Measurements from ENCODE around the gene CCDC81.

The CCDC81 gene

DNA sequence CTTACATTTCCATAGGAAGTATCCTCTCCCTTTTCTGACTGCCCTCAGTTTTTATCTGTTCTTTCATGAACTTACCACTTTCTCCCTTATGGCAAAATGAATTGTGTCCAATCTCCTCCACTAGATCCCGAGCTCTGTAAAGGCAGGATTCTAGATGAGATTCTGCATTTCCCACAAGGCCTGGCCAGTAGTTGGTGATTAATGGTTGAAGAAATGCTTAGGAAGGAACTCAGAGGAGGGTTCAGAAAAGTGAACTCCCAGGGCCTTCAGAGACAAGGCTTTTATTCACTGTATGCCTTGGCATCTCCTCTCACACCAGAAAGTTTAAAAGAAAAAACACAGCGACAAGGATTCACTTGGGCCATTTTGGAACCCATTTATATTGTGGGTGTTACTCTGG is 66.2 kb downstream of the CCDC81 start:
- no peak for DNase-seq (ENCODE audit: low spot score)

DNA sequence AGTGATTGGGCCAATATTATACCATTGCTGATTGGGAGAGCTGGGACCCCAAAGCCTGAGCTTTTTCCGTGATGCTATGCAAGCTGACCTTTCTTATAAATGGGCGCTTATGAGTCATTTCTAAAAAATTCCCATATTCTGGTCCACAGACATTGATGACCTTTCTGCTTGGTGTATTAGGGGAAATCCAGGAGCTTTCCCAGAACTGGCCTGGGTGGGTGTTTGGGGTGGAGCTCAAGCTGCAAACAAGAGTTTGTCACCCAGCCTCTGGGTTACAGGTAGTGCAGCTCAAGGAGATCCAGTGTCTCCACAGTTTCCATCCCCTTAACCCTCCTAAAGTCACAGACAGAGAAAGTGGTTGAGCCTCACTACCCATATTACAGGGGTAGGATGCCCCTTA is 67.7 kb downstream of the CCDC81 start:
- peak; percentile 16 for DNase-seq (ENCODE audit: low spot score)

DNA sequence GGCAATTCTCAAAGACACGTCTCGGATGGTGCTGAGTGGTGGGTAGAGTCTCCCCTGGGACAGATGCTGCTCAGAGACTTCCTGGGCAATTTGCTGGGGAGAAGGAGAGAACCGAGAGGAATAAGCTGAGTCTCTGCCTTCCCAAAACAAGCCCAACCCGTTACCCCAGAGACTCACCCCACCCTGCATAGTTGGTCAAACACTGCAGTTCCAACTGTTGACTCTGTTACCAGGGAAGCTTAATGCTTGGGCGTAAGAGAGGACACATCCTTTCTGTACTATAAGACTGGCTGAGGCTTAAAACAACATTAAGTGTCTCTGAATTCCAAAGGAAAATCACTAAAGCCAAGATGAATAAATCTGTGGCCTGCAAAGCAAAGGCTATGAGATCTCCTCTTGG is 68.1 kb downstream of the CCDC81 start:
- peak; percentile 26 for DNase-seq (ENCODE audit: low spot score)

DNA sequence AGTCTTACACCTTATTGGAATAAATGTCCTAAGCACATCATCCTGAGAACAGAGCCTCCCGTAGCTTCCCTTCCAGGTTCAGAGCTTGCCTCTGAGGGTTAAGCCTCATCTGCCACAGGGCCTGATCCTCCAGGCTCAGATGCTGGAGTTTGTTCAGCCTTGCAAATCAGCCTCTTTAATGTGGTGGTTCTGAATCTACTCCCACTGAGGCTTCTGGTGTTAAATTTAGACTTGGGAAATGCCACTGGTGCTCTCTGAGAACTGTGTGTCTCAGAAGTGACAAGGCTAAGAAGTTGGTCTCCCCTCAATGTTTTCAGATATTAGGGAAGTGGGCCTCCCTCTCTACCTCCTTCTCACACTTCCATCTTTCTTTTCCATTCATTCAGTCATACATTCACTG is 68.7 kb downstream of the CCDC81 start:
- no peak for DNase-seq (ENCODE audit: low spot score)

DNA sequence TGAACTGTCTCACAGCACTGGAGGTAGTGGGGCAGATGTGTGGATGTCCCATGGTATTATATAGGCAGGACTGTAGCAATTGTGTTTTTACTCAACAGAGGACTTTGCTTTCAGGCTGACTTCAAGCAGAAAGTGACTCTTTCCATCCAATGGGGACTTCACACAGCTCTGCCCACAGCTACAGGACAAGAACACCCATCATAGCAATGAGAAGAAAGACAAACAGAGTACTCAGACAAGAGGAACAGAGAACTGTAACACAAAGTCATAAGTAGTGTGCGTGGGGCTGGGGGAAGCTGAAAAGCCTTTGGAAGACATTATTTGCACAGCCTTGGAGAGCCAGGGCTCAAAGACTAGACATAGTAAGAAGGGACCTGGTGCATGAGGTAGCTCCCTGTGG is 70.3 kb downstream of the CCDC81 start:
- no peak for DNase-seq (ENCODE audit: low spot score)

DNA sequence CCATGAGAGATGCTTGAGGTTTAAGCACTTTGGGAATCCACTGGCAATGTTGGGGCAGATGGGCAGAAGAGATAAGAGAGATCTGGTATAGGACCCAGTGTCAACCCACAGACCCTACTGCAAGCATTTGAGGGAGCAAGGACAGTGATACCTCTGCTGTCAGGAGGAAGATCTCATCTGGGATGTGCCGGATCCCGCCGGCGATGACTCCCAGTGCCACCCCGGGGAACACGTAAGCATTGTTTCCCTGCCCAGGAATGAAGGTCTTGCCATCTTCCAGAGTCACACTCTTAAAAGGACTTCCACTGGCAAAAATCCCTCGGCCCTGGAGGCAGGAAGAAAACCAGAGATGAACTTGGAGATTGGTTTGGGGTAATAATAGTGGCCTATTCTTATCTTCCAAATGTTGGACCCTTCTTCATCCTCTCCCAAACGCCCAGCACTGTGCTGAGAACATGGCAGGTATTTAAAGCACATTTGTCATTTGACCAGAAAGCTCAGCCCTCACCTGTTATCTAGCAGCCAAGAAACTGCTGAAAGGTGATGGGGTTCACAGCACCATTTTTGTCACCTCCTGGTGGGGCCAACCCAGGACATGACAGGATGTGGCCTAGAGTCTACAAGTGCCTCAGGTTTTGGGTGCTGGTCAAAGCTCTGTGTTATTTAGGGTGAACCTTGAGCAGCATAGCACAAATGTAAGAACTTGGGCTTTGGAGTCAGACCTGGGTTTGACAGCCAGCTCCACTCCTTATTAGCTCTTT is 71.7 kb downstream of the CCDC81 start:
- DNase-seq (ENCODE audit: low spot score) = no peak

DNA sequence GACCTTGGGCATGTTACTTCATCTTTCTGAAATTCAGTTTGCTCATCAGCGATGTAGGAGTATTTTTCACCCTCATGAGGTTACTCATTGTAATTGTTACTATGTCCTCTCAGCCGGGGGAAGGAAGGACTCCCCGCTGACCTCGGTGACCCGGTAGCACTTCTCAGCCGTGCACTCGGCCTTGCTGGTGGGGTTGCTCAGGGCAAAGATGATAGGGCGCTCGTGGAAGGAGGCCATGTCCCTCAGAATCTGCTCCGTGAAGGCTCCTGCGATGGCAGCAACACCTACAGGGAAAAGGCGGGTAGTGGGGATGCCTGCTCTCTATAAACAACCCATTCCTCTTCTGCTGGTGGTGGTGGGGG is 72.2 kb downstream of the CCDC81 start:
- DNase-seq (ENCODE audit: low spot score) = no peak

DNA sequence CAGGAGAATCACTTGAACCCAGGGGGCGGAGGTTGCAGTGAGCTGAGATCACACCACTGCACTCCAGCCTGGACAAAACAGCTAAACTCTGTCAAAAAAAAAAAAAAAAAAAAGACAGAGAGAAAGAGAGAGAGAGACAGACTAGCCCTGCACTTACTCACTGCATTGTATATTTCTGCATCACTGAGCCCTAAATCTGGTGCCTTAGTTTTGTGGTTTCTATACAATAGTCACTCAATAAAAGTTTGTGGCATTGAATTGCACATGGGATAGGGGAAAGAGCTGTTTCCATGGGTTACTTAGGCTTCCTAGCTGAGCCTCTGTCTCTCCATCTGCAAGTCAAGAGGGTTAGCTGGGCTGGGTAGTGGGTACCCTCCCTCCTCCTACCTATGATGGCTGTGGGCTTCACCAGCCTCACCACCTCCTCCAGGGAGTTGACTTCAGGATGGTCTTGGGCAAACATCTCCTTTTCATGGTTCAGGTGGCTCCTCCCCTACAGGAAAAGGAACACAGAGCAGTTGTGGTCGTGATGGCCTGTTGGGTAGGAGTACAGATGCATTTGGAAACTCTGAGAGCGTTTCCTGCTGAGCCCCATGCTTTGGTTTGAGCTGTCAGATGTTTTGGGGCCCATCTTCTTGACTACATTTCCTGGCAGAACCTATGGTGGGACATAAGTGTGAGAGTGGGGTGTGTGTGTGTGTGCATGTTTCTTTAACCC is 73.2 kb downstream of the CCDC81 start:
- DNase-seq (ENCODE audit: low spot score) = no peak

DNA sequence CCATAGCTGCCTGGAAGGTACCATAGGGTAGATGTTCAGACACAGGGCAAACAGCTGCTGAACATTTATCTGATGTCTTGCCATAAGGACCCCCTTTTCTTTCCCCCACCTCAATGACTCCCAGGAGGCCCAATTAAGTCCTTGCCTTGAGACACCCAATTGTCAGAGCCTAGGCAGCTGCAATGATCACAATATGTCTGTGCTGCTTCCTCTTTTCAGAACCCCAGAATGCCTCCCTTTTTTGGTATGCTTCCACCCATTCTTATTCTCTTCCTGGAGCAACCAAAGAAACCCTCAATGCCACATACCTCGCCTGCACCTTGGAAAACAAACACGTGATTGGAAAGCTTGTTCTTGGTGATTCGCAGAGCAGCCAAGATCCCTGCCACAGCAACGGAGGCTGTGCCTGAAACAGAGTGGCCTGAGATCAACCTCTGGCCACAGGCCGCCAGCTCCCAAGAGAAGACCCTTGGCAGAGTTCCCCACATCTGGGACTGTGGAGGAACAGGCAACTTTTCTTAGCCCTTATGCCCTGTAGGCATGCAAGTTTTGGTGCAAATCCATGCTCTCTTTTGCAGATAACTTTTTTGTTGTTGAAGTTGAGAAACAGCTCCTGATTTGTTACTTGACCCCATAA is 75.4 kb downstream of the CCDC81 start:
- DNase-seq (ENCODE audit: low spot score) = no peak

DNA sequence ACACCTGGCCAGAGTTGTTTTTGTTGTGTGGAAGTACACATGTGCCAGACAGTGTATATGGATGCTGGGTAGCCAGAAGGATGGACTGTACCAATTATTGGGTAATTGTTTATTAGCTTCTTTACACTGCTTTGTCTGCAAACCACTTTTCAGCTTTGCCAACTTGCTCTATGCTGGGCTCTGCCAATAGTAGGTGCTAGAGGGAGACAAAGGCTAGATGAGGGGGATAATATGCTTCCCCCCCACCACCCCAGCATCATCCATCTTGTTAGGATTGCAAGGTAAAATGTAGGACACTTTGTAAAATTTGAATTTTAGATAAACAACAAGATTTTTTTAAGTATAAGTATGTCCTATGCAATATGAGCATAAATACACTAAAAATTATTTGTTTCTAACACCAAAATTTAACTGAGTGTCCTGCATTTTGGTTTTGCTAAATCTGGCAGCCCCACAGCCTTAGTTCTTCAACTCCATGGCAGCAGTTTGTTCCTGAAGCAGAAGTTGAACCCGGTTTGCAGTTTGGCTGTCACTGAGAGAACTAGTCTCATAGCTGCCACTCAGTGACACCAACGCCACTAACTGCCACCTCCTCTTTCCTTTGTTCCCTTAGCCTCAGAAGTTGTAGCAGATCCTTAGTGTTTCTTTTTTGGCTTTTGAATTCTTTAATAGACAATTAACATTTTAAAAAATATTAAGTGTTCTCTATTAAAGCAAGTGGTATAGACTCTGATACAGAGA is 78.8 kb downstream of the CCDC81 start:
- DNase-seq (ENCODE audit: low spot score) = no peak

DNA sequence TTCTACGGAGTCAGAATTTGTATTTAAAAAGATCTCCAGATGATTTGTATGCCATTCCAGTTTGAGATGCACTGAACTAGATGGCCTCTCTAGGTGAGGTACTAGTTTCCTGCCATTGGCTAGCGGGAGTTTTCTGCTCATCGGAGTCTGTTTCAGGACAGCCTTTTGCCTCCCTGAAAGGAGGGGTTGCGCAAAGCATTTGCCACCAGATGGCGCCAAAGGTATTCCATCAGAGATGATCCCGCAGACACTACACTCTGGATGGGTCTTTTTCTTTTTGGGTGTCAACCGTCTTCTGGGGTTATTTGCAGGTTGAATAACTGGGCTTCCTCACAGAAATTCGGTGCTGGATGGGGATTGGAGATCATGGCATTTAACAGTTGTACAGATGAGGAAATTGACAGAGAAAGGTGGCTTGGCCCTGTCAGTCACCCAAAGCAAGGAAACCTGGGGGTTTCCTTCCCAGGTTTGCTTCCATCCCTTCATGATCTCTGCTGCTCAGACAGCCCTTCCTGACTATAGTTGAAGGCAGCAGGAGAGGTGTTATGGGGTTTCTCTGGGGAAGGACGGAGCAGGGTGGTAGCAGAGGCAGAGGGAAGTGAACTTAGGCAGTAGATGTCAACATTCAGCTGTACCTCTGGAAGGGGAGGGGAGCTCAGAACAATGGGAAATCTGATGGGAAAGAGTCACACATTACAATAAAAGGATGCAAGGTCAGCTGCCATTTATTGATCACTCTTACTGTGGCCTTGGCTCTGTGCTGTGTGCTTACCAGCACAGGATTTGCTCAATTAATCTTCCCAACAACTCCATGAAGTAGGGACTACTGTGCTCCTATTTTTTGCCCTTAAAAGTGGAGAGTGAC is 81.6 kb downstream of the CCDC81 start:
- peak; percentile 84 for DNase-seq (ENCODE audit: low spot score)

DNA sequence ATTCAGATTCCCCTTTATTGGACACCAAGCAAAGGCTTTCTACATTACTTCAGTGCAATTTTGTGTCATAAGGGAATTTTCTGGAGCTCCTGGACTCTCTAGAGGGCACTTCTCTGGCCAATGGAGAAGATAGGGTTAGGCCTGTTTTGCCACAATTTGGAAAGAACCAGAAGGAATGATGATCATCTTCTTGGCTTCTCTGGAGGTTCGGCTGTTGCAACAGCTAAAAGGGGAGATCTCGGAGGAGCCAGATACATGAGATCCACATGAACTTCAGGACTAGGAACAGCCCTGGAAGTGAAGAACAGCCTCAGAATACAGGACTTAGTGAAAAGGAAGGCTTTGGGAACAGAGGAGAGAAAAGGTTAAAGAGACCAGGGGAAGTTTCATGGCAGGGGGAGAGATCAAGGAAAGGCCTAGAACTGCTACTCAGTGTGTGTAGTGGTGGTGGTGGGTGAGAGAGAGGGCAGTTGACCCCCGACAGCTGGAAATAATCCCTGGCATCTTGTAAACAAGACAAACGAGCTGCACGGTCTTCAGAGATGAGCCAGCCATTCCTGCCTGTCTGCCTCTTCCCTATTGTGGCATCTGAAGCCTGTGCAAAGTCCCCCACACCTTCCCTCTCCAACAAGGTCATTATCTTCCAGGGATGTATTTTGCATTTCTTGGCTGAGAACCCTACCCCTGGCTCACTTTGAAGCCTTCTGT is 83.8 kb downstream of the CCDC81 start:
- peak; percentile 13 for DNase-seq (ENCODE audit: low spot score)

DNA sequence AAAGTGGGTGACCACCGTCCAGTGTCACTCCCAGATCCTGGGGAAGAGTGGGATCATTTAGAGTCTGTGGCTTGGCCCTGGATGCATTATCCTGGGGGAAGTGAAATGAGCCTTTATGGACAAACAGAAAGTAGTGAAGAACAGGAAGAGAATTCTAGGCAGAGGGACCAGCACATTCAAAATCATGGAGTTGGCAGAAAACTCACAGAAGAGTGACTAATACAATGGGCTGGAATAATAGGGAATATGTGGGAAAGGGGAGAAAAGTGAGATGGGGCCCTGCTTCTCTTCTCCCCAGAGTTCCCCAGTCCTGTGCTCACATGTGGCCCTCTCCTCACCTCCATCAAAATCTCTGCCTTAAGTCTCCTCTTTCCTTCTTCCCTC is 84.3 kb downstream of the CCDC81 start:
- DNase-seq (ENCODE audit: low spot score) = peak; percentile 20

DNA sequence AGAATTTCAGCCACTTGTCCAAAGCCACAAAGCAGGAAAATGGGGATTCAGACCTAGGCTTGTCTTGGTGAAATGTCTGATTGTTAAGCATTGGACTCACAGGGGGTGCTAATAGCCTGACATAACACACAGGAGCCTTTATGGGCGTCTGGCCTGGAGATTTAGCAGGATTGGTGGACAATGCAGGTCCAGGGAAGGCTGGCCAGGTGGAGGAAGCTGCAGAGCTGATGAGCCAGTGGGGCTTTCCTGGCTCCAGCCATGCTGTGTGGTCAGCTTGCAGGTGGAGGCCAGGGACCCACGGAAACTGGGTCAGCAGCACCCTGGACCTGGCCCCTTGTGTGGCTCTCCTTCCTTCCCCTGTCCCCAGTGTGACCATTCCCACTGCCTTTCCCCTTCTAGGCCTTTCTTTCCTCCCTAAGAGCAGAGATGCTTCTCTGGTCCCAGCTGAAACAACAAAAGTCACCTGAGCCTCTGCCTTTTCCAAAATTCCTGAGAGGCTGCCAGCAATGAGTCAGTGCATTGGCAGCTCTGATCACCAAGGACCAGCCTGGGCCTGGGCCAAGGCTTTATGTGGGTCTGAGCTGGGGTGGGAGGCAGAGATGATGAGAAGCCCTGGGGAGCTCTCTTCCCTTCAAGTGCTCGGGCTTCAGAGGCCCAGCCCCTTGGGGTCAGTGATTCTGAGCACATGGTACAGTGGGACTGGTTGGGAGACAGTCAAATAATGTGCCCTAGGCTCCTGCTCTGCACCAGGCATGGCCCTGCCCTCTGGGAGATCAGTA is 85.2 kb downstream of the CCDC81 start:
- peak; percentile 80 for DNase-seq (ENCODE audit: low spot score)

DNA sequence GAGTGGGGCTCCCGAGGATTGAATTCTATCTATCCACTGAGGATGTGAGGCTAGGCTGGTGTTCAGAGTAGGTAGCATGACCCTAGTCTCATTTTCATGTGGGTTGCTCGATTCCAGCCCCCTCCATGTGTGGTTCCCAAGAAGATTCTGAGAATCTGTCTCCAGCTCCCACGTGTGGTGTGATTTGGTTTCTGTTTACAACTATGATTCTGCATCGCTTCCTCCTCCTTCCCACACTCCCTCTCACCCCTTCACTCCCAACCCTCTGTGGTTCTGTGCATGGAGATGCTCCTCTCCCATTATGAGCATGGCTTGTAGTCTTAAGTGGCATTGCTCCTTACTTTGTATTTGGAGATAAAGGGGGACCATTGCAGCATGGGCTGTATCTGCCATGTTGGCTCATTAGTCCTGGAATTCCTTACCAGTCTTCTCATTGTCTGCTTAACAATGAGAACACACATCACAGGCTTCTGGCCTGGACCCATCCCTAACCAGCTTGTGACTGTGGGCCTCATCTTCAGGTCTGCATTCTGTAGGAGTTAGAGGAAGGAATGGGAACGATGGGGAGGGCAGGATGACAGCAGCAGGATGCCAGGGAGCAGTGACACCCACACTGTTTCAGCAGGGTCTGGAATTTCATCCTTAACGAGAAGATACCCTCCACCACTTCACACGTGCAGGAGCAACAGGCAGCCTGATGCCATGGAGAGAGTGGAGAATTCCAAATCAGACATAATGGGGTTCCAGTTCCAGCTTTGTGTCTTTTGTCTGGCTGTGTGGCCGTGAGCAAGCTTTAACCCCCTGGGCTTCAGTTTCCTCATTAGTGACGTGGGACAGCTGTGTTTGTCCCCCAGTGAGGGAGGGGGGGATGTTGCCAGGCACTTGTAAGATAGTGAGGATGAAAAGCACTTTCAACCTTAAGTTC is 86.0 kb downstream of the CCDC81 start:
- DNase-seq (ENCODE audit: low spot score) = no peak

DNA sequence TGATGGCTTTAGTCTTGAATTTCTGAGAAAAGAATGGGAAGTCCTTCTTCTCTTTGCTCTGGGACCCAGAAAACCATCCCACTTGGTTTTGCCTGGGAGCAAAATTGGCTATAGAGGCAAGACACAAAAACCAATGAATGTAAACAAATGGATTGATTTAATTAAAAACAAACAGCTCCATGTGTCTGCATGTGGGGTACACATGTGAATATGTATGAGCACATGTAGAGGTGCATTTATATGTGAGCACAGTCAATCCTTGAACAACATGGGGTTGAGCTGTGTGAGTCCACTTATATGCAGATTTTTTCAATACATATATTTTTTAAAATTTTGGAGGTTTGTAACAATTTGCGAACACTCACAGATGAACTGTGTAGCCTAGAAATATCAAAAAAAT is 87.2 kb downstream of the CCDC81 start:
- no peak for DNase-seq (ENCODE audit: low spot score)

DNA sequence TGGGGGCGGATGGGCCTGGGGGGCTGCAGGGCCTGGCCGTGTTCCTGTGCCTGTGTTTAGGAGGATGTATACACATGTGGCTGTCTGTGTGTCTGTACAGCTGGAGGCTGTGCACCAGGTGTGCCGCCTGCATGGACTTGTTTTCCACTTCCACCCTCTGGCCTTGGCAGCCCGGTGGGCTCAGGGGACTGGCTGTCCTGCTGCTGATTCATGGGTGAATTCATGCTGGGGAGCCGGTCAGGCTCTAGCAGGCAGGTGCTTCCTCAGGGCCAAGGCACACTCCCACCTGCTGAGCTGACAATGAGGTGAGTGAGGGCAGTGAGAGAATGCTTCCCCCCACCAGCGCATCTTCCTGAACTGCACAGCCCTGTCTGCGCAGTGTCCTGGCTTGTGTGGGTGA is 88.4 kb downstream of the CCDC81 start:
- DNase-seq (ENCODE audit: low spot score) = no peak

DNA sequence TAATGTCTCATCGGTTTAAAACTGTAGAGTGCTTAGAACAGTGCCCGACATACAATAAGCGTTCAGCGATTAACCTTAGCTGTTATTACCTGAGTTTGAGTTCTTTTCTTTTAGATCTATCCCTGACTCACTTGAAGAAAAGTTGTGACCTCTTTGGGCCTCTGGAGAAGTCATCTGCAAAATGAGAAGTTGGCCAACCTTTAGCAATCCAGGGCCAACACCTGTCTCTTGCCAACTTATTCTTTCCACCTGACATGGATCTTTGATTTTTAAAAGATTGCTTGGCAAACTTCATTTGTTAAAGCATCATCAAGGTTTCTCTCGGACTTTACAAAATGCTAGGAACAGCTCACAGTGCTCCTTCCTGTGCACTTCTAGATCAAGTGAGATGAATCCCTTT is 89.3 kb downstream of the CCDC81 start:
- no peak for DNase-seq (ENCODE audit: low spot score)
